GM12874 (cell line): Measurements from ENCODE around the gene UBR1.

Source experiments
- CTCF ChIP-seq: IDR thresholded peaks from 2 replicates; pipeline ENCODE4 v1.5.1; 2011; ENCODE audit warnings: low read depth, mild to moderate bottlenecking, control low read depth, low read length, moderate library complexity; ENCODE audit not compliant: insufficient read depth

Gene UBR1

GRCh38 chr15:43125100-43125661 lies 19.3 kb upstream of the UBR1 start:
- TF ChIP-seq CTCF = no peak

- no peak for TF ChIP-seq CTCF
These were observed 16.0 kb upstream of the UBR1 start for GRCh38 chr15:43121863-43122262.

GRCh38 chr15:43118829-43119228 lies 13.0 kb upstream of the UBR1 start:
- no peak for TF ChIP-seq CTCF

- no peak for TF ChIP-seq CTCF
These were observed 12.4 kb upstream of the UBR1 start for GRCh38 chr15:43118286-43118685.

DNA sequence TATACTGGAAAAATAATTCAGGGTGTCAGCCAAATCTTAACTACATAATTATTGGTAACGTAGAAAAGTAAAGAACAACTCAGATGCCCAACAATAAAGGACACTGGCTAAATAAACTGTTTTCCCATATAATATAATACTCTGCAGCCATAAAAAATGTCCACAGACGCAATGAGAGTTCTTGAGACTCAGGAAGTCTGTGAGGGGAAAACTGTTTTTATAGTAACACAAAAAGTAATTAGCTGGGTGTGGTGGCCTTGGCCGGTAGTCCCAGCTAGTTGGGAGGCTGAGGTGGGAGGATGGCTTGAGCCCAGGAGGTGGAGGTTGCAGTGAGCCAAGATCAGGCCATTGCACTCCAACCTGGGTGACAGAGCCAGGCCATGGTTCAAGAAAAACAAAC lies 5.5 kb upstream of the UBR1 start:
- TF ChIP-seq CTCF = no peak

DNA sequence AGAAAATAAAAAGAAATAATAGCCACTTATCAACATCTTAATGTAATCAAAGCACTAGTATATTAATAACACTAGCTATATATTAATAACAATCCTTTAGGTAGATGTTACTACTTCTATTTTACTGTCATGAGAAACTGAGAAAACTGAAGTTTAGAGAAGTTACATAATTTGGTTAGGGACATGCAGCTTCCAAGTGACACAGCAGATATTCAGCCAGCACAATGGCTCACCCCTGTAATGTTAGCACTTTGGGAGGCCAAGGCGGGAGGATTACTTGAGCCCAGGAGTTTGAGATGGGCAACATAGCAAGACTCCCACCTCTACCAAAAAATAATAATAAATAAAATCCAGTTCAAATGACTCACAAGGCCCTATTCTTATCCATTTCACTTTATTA lies 1.9 kb upstream of the UBR1 start:
- TF ChIP-seq CTCF = no peak

GRCh38 chr15:43106486-43106829 lies 620 bp upstream of the UBR1 start:
- TF ChIP-seq CTCF = no peak
